MM.1S (cell line): Measurements from ENCODE around the gene LRP5.

ENCODE experiments used
- EZH2 ChIP-seq: fragments of 300-600 bp; sonication (generic); optimal IDR thresholded peaks from 2 replicates; pipeline ENCODE3; 2017; ENCODE audit warnings: low read depth, mild to moderate bottlenecking, antibody characterized with exemption, low read length, mixed read lengths
- EZH2phosphoT487 ChIP-seq: fragments of 300-600 bp; sonication (generic); IDR thresholded peaks from 2 replicates; pipeline ENCODE4 v1.6.1; 2018; ENCODE audit warnings: antibody characterized with exemption, low read length
- TF ChIP-seq, protein P1 (sequence below): fragments of 300-600 bp; sonication (generic); IDR thresholded peaks from 2 replicates; pipeline ENCODE4 v1.5.1; 2016; ENCODE audit warnings: antibody characterized with exemption, low read length, mixed read lengths

- TF ChIP-seq, protein P1, sequence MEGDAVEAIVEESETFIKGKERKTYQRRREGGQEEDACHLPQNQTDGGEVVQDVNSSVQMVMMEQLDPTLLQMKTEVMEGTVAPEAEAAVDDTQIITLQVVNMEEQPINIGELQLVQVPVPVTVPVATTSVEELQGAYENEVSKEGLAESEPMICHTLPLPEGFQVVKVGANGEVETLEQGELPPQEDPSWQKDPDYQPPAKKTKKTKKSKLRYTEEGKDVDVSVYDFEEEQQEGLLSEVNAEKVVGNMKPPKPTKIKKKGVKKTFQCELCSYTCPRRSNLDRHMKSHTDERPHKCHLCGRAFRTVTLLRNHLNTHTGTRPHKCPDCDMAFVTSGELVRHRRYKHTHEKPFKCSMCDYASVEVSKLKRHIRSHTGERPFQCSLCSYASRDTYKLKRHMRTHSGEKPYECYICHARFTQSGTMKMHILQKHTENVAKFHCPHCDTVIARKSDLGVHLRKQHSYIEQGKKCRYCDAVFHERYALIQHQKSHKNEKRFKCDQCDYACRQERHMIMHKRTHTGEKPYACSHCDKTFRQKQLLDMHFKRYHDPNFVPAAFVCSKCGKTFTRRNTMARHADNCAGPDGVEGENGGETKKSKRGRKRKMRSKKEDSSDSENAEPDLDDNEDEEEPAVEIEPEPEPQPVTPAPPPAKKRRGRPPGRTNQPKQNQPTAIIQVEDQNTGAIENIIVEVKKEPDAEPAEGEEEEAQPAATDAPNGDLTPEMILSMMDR: no peak
- TF ChIP-seq EZH2 (no peak), EZH2phosphoT487 (no peak)
These were observed 22.9 kb upstream of the LRP5 start for GRCh38 chr11:68289456-68289855.
